NCI-H460 (cell line): ENCODE data around the gene SLC16A3. TPM values are rescaled to one million over a fixed set of nuclear protein-coding genes. Genes with fewer than 3 reads are reported as not detected.
A peak's percentile ranks its signal among the peaks of the same experiment; 100 is the strongest.
"Not testable (repeated sequence)": the region's sequence is repeated elsewhere in the genome, so short reads cannot be mapped to it uniquely, and the experiment has no call there.

Source experiments
- DNase-seq: peaks from one replicate; pipeline ENCODE4 v3.0.0-alpha.2; 2016; ENCODE audit warnings: low read depth; ENCODE audit errors: extremely low read depth
- total RNA-seq: library from RNA; depleted of rRNA; stranded (reverse); fragments of >200 nt; shearing (Covaris generic); gene quantifications from 2 replicates; pipeline ENCODE4 v1.2.3, GENCODE V29; 2014

Gene SLC16A3
- total RNA-seq, 1 experiment from 2014 or later: 220 TPM

DNA sequence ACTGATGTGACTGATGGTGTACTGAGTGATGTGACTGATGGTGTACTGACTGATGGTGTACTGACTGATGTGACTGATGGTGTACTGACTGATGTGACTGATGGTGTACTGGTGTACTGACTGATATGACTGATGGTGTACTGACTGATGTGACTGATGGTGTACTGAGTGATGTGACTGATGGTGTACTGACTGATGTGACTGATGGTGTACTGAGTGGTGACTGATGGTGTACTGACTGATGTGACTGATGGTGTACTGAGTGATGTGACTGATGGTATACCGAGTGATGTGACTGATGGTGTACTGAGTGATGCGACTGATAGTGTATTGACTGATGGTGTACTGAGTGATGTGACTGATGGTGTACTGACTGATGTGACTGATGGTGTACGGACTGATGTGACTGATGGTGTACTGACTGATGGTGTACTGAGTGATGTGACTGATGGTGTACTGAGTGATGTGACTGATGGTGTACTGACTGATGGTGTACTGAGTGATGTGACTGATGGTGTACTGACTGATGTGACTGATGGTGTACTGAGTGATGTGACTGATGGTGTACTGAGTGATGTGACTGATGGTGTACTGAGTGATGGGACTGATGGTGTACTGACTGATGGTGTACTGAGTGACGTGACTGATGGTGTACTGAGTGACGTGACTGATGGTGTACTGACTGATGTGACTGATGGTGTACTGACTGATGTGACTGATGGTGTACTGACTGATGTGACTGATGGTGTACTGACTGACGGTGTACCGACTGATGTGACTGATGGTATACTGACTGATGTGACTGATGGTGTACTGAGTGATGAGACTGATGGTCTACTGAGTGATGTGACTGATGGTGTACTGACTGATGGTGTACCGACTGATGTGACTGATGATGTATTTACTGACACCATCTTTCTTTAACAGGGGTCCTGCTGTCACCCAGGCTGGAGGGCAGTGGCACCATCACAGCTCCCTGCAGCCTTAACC lies 31.4 kb downstream of the SLC16A3 start:
- DNase-seq: not testable (repeated sequence)

DNA sequence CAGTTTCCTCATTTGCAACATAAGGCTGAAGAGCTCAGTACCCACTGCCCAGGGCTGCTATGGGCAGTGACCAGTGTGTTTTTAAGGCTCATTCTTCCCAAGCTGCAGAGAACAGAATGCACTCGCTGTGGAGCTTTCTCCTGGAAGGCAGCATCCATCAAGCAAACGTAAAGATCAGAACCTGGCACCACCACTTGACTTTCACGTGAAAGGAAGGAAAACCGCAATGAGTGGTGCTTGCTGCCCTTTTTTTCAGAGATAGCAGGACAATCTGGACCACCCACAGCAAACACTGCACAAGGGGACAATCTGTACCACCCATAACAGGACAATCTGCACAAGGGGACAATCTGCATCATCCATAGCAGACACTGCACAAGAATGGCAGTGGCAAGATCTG lies 33.5 kb downstream of the SLC16A3 start:
- DNase-seq: no peak

DNA sequence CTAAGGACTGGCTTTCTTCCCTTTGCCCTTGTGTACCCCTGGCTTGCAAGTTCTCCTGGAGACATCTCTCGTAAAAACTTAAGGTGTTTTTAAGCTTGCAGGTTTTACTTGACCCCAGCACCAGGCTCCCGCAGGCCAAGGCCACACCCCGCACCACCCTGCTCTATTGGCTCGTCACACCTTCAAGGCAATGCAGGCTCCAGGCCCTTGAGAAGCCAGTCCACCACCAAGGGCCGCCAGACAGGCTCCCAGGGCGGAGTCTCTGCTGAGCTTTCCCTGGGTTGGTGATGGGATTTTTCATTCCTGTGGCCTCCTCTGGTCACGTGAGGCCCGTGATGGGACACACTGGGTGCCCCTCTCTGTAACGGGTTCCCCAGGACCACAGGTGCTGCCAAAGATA lies 34.8 kb downstream of the SLC16A3 start:
- DNase-seq: no peak

DNA sequence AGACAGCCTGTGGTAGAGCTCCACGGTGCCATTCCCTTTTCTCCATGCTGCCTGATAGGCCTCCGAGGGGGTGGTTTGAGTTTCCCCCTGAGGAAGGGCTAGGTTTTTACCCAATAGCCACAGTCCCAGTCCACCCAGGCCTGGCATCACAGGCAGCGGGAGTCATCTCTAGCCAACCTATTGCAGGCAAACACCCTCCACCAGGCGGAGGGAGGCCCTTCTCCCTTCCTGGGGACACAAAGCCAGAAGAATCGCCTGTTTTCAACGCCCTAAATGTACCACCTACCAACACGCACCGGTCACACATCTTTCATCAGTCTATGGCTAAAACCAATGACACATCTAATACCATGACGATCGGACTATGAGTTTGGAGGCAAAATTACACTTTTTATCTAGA lies 37.3 kb downstream of the SLC16A3 start:
- DNase-seq: no peak

- peak; percentile 56 for DNase-seq
Measured at GRCh38 chr17:82267575-82268379, 38.9 kb downstream of the SLC16A3 start.

DNA sequence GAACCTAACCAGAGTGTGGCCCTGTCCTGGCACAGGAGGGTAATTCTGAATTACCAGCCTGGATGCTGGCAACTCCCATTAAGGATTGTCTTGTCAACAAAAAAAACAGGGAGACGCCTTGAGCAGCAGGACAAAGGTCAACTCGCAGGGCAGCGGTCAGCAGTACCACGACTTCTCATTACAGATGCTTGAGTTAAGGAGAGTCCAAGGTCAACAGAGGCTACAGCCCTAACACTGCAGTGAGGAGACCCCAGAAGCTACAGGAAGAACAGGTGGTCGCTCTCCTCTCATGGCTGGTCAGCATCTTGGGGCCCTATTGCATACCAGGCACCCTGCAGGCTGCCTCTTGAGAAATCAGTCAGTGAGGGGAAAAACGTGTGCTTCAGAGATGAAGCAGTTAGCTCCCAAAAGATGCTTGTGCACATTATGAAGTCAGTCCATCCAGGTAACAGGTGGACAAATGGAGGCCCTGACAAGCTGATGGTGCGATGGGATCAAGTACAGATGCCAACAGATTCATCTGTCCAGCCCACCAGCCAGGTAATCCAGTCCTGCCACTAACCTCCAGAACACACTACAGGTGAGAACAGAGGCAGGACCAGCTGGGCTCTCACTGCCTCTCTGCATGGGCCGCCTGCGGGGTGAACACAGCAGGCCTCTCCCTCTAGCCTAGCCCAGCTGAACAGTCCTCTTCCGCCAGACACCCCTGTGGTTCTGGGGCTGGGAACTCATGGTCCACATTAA lies 40.5 kb downstream of the SLC16A3 start:
- no peak for DNase-seq

GRCh38 chr17:82269882-82270500 lies 41.1 kb downstream of the SLC16A3 start:
- DNase-seq: no peak

DNA sequence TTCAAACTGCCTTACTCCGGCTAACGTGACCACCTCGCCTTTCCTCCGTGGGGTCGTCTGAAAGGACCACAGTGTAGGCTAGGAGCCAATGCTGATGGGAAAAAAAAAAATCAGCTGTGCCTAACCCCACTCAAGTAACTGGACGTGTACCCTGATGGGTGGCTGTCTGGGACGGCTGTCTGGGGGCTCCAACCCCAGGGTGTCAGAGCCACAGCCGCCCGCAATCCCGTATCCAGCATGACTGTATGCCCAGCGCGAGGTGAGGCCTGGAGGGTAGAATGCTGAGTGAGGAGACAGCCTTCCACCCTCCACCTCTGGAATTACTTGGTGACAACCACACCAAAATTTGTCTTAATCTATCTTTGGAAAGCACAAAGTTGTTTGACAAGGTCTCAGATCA lies 41.8 kb downstream of the SLC16A3 start:
- no peak for DNase-seq

- no peak for DNase-seq
Measured at GRCh38 chr17:82271401-82271800, 42.6 kb downstream of the SLC16A3 start.

DNA sequence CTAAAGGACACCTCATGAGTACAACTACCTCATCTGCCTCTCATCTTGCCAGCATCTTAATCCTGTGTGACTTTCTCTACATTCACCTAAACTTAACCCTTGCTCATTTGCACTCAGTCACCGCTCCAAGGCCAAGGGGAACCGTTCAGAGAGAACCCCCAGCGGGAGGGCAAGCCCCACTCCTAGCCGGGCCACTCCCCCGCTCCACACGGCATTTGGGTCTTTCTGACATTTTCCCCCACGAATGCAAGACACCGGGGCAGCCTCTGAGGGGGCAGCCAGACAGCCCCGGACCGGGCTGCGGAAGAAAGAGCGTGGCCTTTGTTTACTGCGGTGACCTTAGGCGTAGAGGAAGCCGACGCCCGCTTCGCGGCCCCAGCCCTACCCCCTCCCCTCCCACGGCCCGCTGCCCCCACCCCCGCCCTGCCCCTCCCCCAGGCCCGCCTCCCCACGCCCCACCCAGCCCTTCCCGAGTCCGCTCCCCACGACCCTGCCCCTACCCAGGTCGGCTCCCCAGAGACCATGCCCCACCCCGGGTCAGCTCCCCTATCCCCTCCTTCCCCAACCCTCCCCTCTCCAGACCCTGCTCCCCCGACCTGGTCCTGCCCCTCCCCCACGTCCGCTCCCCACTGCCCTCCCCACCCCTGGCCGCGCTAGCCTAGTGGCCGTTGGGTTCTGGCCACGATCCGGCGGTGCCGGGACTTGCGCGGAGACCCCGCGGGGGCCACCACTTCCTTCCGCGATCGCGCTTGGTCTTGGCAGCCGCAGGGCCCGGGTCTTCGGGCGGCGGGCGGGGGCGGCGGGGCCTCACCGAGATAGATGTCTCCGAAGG lies 43.9 kb downstream of the SLC16A3 start:
- DNase-seq: no peak

GRCh38 chr17:82273327-82274133 lies 44.7 kb downstream of the SLC16A3 start, which contains the start of gene CSNK1D:
CSNK1D (minus strand) TSS chr17:82273700; CDS start chr17:82273381, 319 bp downstream.
- peak; percentile 85 for DNase-seq

DNA sequence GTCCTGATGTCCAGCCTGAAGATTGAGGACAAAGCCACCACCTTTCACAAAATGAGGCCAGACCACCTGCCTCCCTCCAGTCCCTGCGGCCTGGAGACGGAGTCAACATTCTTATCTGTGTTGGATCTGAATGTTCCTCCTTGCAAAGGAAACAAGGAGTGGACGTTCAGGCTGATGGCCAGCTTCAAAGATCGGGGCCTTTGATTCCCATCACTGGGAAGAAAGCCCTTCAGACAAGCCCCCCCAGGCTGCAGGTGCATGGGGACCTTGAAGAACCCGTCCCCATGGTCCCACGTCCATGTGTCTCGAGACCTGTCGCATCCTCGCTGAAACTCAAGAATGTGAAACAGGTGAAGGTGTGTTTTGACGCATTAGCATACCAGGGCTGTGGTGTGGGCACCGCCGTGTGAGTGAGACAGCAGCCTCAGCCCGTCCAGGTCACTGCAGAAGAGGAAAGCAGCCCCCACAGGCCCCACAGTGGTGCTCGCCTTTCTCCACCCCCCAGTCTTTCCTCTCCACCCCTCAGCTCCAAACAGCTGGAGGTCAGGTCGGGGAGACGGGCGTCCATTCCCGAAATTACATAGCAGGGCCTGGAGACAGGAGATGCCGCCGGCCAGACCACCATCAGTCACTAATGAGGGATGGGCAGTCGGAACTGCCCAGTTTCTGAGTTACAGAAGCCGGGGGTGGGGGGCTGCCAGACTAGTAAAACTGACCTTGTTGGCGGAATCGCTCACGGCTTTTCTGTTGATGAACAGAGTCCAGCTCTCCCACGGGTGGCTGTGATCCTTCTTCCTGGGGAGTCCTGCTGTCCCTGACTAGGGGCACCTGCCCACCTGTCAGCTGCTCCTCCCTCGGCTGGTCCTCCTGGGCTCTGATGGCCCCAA lies 45.5 kb downstream of the SLC16A3 start:
- DNase-seq: no peak

DNA sequence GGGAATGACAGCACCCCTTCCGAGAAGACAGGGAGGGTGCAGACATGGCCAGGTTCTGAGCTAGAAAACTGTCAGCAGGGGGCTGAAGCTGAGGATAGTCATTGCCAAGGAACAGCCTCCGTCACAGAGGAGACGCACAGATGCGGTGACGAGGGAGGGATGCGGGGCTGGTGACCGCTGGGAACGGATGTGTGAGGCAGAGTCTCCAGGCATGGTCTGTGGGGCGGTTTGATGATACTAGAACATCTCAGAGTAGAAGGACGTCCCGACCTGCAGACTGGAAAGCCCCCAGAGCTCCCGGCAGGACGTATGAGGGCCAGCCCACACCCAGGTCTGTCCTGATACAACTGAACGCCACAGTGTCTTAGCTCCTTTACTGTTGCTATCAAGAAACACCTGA lies 46.5 kb downstream of the SLC16A3 start:
- DNase-seq: no peak

DNA sequence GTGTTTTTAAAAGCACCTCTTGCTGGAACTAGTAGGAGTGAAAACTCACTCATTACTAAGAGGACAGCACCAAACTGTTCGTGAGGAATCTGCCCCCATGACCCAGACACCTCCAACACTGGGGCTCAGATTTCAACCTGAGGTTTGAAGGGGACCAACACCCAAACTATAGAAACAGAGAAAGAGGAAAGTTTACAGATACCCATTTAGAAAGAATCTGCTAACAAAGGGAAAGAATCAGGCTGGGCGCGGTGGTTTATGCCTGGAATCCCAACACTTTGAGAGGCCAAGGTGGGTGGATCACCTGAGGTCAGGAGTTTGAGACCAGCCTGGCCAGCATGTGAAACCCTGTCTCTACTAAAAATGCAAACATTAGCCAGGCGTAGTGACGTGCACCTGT lies 48.1 kb downstream of the SLC16A3 start:
- DNase-seq: no peak

GRCh38 chr17:82277851-82278250 lies 49.0 kb downstream of the SLC16A3 start:
- no peak for DNase-seq

GRCh38 chr17:82278308-82278707 lies 49.5 kb downstream of the SLC16A3 start:
- DNase-seq: no peak

DNA sequence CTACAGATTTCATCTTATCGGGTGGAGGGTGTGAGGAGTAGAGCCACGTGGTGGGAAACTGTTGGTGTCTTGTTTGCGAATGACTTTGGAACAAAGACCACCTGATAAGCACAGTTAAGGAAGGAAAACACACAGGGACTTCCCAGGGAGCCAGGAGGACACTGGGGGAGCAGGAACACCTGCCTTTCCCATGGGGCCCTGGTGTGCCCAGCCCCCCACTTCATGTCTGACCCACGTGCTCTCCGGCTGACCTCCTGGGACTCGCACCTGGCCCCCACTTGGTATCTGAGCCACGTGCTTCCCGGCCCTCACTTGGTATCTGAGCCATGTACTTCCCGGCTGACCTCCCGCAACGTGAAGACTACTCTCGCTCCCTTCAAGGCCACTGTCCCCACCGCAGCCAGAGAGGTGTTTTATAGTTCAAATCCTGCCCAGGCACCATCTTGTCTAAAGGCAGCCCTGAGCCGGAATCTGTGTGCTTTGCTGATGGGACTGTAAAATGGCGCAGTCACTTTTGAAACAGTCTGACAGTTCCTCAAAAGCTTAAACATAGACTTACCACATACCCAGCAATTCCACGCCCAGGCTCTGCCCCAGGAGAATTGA lies 50.0 kb downstream of the SLC16A3 start:
- DNase-seq: no peak
